Measurements from ENCODE around the gene SLC29A2. TPM values are rescaled to one million over a fixed set of nuclear protein-coding genes. Genes with fewer than 3 reads are reported as not detected.

SLC29A2 gene
- total and polyA plus RNA-seq, 2 donors (not counting 1 experiment from before 2014, with no cell fraction given) = 16.2 to 18.5 TPM

DNA sequence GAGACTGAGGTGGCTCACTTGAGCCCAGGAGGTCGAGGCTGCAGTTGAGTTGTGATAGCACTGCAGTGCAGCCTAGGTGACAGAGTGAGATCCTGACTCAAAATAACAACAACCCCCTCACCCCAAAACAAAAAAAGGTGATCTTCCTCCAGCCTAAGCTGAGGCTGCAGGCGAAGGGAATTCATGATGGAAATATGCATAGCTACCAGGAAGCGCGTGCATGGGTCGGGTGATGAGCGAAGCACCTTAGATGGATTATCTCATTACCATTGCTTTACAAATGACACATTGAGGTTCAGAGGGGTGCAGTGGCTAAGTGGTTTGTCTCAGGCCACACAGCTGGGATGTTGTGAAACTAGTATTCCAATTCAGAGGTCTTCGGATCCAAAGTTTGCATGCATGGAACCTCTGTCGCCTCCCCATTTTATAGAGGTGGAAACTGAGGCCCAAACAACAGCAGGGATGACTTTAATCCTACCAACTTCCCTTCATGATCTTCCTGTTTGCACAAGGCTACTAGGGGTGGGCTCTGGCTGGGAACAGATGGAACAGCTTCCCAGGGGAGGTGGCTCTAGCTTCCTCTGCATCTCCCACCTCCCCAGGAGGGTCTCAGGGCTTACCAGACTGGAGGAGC, 4.6 kb downstream of the SLC29A2 start:
- Mint-ChIP-seq H3K27ac (no peak overlapping the region), H3K9me3 (ENCODE audit: insufficient read depth) (no peaks in the 10 kb centered on the region), H3K4me1 (peaks cover 3% of the 10 kb centered on the region), H3K4me3 (no peak overlapping the region), H3K27me3 (no peaks in the 10 kb centered on the region)
- TF ChIP-seq EZH2 (IDR thresholded peaks at IDR 0.05; ENCODE audit: borderline replicate concordance, insufficient read depth, low read depth, low read length, poor library complexity, severe bottlenecking) = no peak
- TF ChIP-seq, protein P1, sequence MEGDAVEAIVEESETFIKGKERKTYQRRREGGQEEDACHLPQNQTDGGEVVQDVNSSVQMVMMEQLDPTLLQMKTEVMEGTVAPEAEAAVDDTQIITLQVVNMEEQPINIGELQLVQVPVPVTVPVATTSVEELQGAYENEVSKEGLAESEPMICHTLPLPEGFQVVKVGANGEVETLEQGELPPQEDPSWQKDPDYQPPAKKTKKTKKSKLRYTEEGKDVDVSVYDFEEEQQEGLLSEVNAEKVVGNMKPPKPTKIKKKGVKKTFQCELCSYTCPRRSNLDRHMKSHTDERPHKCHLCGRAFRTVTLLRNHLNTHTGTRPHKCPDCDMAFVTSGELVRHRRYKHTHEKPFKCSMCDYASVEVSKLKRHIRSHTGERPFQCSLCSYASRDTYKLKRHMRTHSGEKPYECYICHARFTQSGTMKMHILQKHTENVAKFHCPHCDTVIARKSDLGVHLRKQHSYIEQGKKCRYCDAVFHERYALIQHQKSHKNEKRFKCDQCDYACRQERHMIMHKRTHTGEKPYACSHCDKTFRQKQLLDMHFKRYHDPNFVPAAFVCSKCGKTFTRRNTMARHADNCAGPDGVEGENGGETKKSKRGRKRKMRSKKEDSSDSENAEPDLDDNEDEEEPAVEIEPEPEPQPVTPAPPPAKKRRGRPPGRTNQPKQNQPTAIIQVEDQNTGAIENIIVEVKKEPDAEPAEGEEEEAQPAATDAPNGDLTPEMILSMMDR (IDR thresholded peaks at IDR 0.05) = no peak
- intact Hi-C loops (cut with micrococcal nuclease) = no loop called here
- H3K36me3 ChIP-seq (replicated peaks in 1 of 2; ENCODE audit: control extremely low read depth in 1 of 2, control insufficient read depth in 1 of 2, extremely low read depth in 1 of 2, insufficient read depth in 2 of 2, low read length in 1 of 2) = no peaks in the 10 kb centered on the region
- no peak overlapping the region for H3K27ac ChIP-seq (ENCODE audit: low read length in 2 of 2)
- DNase-seq = no peak
- H3K9me3 ChIP-seq (ENCODE audit: control extremely low read depth in 1 of 3, control insufficient read depth in 2 of 3, insufficient read depth in 1 of 3, low read length in 2 of 3) = peaks cover 0 to 10% (median 0%) of the 10 kb centered on the region in 3 donors
- ChIA-PET POLR2A (interaction anchor here (0.6 kb wide), 1 partner anchor 542 kb away, joined by 4 read pairs; no protein-coding TSS in a partner anchor), CTCF (interaction anchor here (0.6 to 1.6 kb wide), 5 partner anchors 10 to 85 kb away, joined by 3 to 6 read pairs (median 3); no protein-coding TSS in a partner anchor)
- no peaks in the 10 kb centered on the region for H4K20me1 ChIP-seq (ENCODE audit: control insufficient read depth, insufficient read depth, low read length, poor library complexity, severe bottlenecking)
- H3K4me2 ChIP-seq (replicated peaks; ENCODE audit: low read depth, low read length, poor library complexity, severe bottlenecking) = no peak overlapping the region
- H3K79me2 ChIP-seq (ENCODE audit: control insufficient read depth, insufficient read depth, low read length) = no peaks in the 10 kb centered on the region
- ATAC-seq (ENCODE audit: low read depth) = no peak
- peaks cover 4 to 7% of the 10 kb centered on the region in 2 donors for H3K4me1 ChIP-seq (ENCODE audit: control insufficient read depth in 2 of 2, insufficient read depth in 2 of 2, low read length in 2 of 2)
- H3K9ac ChIP-seq (ENCODE audit: low read length) = no peak overlapping the region
- 100% methylated on average over 4 of the region's 8 CpGs for WGBS (ENCODE audit: insufficient coverage)
- no peak overlapping the region for H2AFZ ChIP-seq (ENCODE audit: insufficient read depth, low read depth, low read length, poor library complexity, severe bottlenecking)
- H3K4me3 ChIP-seq (ENCODE audit: control extremely low read depth in 1 of 5, extremely low read depth in 1 of 5, insufficient read depth in 1 of 5, low read depth in 2 of 5, low read length in 4 of 5) = no peak overlapping the region
- no peaks in the 10 kb centered on the region for H3K27me3 ChIP-seq (replicated peaks in 1 of 4; ENCODE audit: control extremely low read depth in 1 of 4, control insufficient read depth in 3 of 4, insufficient read depth in 4 of 4, low read length in 3 of 4)

Data from B cell (primary cell).